Fibroblast of mammary gland (primary cell): Measurements from ENCODE around the gene STRADB.

ENCODE experiments used
- DNase-seq: peaks from one replicate; pipeline ENCODE4 v3.0.0-alpha.2; 2010; ENCODE audit warnings: low read depth
- H3K4me3 ChIP-seq: 2 replicates; pipeline ENCODE4 v1.5.1; 2011; ENCODE audit warnings: low read depth, mild to moderate bottlenecking, low read length, moderate library complexity; ENCODE audit not compliant: control insufficient read depth
- CTCF ChIP-seq: conservative IDR thresholded peaks from 2 replicates; pipeline ENCODE4 v1.5.1; 2011; ENCODE audit warnings: low read depth, low read length, inconsistent platforms; ENCODE audit not compliant: control insufficient read depth, insufficient read depth

Gene STRADB

DNA sequence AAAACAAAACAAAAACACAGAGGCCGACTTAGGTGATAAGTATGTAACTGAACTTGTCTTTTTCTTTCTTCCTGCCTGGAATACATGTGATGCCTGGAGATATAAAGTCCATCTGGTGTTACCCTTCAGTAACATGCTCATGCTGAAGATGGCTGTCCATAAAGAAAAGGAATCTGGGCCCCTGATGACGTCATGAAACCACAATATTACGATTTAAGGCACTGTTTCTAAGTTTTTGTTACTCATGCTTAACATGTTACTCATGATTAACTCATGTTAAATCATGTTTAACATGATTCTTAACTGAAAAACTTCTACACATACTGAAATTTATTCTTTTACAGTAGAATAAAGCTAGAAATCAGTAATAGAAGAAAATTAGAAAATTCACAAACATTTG, 49.0 kb downstream of the STRADB start:
- H3K4me3 ChIP-seq, result no peak overlapping the region
- peak; percentile 75 for DNase-seq
- TF ChIP-seq CTCF, result no peak

- TF ChIP-seq CTCF, result no peak
- DNase-seq, result no peak
- no peak overlapping the region for H3K4me3 ChIP-seq
These were observed 51.2 kb downstream of the STRADB start for GRCh38 chr2:201502713-201503112.

DNA sequence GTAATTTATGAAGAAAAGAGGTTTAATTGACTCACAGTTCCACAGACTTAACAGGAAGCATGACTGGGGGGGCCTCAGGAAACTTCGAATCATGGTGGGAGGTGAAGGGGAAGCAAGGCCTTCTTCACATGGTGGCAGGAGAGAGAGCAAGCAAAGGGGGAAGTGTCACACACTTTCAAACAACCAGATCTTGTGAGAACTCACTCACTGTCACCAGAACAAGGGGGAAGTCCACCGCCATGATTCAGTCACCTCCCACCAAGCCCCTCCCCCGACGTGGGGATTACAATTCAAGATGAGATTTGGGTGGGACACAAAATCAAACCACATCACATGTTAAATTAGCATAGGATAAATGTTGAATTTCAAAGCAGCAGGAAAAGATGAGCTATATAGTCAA, 56.2 kb downstream of the STRADB start:
- no peak for DNase-seq
- no peak for TF ChIP-seq CTCF
- H3K4me3 ChIP-seq, result no peak overlapping the region

- no peak for DNase-seq
These were observed 61.7 kb downstream of the STRADB start for GRCh38 chr2:201513271-201513670.

DNA sequence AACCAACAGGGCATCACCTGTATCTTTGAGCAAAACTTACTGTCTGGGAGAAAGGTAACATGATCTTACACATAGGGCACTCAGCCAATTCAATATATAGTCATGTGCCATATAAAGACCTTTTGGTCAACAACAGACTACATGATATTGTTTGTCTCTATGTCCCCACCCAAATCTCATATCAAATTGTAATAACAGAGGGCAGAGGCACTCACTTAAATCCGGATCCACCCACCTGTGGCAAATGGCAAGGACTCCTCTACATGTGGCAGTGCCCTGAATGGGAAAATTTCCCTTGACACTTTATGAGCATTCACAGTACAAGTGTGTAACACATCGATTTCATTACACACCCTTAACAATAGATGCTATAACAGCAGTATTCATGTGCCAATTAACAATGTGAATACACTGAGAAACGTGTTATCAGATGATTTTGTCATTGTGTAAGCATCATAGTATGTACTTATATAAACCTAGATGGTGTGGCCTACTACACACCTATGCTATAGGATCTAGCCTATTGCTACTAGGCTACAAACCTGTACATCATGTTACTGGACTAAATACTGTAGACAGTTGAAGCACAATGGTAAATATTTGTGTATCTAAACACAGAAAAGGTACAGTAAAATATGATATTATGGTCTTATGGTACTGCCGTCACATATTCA, 64.2 kb downstream of the STRADB start:
- H3K4me3 ChIP-seq, result no peak overlapping the region
- TF ChIP-seq CTCF, result no peak
- DNase-seq, result no peak

More at GRCh38 chr2:201513271-201513670, 61.7 kb downstream of the STRADB start:
- TF ChIP-seq CTCF, result no peak
- H3K4me3 ChIP-seq, result no peak overlapping the region

DNA sequence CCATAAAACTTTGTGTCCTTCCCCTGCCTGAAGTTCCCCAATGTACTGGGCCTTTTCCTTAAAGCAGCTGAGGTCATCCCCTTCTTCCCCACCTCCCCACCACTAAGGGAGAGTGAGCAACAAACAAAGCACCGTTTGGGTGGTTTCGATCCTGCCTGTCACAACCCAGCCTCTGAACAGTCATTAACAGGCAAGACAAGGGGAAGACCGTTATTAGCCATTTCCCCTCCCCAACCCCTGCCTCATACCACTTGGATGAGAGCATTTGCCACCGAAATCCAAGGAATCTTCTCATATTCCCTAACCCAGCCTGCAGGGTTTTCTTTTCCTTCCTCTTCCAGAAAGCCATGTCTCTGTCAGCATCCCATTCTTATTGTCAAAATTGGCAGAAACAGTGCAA, 65.6 kb downstream of the STRADB start:
- H3K4me3 ChIP-seq, result no peak overlapping the region
- DNase-seq, result no peak
- no peak for TF ChIP-seq CTCF

- TF ChIP-seq CTCF, result no peak
- no peak overlapping the region for H3K4me3 ChIP-seq
- DNase-seq, result no peak
These were observed 68.7 kb downstream of the STRADB start for GRCh38 chr2:201520201-201520600.
